ENCODE data around the gene VILL. TPM values are rescaled to one million over a fixed set of nuclear protein-coding genes. Genes with fewer than 3 reads are reported as not detected.

VILL gene
- total and polyA plus RNA-seq, 12 donors: 1.7 to 18.0 (median 7.3) TPM

DNA sequence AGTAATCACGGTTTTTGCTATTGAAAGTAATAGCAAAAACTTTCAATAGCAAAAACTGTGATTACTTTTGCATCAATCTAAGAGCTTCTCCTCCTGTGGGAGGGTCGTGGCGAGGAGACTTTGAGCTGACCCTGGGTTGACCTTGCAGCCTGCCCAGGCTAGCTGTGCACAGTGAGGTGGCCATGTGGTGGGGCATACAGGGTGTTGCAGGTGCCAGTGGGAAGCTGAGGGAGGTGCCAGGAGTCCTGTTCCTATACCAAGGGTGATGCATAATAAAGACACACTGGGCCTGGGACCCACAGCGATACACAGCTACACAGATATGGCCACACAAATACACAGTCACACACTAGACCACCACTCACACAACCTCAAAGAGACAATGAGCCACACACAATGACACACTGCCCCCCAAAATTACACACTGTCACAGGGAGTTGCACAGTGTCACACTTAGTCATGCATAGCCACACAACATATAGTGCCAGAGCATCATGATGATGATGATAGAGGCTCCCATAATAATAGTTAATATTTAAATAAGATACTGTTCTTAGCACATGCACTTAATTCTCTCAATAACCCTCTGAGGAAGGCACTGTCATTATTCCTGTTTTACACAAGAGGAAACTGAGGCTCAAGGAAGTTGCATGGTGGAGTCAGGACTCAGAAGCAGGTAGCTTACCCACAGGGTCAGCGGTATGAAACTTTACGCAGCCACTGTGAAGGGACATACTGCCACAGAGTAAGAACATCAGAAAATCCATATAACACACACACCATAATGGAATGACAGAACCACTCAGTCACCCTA is 32.5 kb downstream of the VILL start:
- H3K27ac ChIP-seq: peak overlapping the region in 2 of 5 donors; percentile 90 to 94
- peak overlapping the region in 1 of 4 donors; percentile 66 for H3K4me3 ChIP-seq
- peaks cover 5 to 28% of the 10 kb centered on the region in 2 donors for H3K4me1 ChIP-seq (replicated peaks in 1 of 2)
- intact Hi-C loops (cut with DNase I): no loop called here
- H3K36me3 ChIP-seq (replicated peaks in 1 of 2): peaks cover 0 to 10% of the 10 kb centered on the region in 2 donors
- H3K27me3 ChIP-seq: no peaks in the 10 kb centered on the region
- no peak for TF ChIP-seq POLR2A (IDR thresholded peaks at IDR 0.05)
- TF ChIP-seq, protein P1, sequence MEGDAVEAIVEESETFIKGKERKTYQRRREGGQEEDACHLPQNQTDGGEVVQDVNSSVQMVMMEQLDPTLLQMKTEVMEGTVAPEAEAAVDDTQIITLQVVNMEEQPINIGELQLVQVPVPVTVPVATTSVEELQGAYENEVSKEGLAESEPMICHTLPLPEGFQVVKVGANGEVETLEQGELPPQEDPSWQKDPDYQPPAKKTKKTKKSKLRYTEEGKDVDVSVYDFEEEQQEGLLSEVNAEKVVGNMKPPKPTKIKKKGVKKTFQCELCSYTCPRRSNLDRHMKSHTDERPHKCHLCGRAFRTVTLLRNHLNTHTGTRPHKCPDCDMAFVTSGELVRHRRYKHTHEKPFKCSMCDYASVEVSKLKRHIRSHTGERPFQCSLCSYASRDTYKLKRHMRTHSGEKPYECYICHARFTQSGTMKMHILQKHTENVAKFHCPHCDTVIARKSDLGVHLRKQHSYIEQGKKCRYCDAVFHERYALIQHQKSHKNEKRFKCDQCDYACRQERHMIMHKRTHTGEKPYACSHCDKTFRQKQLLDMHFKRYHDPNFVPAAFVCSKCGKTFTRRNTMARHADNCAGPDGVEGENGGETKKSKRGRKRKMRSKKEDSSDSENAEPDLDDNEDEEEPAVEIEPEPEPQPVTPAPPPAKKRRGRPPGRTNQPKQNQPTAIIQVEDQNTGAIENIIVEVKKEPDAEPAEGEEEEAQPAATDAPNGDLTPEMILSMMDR (IDR thresholded peaks at IDR 0.05): no peak
- no peaks in the 10 kb centered on the region for H3K9me3 ChIP-seq (replicated peaks in 1 of 3)
- DNase-seq: peak in 1 of 7 donors; percentile 19
- 79 to 91% (median 87%) methylated on average over 6 of the region's 6 CpGs for WGBS, 4 donors

DNA sequence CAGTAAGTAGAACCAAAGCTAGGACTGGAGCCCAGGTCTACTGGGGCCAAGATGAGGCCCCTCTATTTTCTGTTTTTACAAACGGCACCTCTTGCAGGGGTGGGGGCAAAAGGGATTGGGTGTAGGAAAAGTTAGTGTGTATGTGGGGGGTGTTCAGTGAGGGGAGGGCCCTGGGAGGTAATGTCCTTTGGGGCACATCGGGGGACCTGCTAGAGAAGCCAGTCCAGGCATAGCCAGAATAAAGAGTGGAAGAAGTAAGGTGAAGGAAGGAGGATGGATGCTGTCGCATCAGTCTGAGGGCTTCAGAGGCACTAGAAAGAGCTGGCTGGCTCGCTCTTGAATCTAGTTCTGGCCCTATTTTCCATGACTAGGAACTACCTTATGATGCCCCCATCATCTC is 36.3 kb downstream of the VILL start:
- TF ChIP-seq POLR2A (IDR thresholded peaks at IDR 0.05): no peak
- TF ChIP-seq, protein P1 (IDR thresholded peaks at IDR 0.05): no peak
- Histone ChIP-seq H3K36me3 (replicated peaks in 1 of 2) (no peaks in the 10 kb centered on the region), H3K4me1 (replicated peaks in 1 of 2) (peaks cover 23 to 53% of the 10 kb centered on the region in 2 donors), H3K9me3 (replicated peaks in 1 of 3) (no peaks in the 10 kb centered on the region), H3K27ac (no peak overlapping the region), H3K4me3 (no peak overlapping the region), H3K27me3 (no peaks in the 10 kb centered on the region)
- DNase-seq: no peak
- intact Hi-C loops (cut with DNase I): no loop called here
- WGBS, 4 donors: 74 to 82% (median 82%) methylated on average over 4 of the region's 4 CpGs

DNA sequence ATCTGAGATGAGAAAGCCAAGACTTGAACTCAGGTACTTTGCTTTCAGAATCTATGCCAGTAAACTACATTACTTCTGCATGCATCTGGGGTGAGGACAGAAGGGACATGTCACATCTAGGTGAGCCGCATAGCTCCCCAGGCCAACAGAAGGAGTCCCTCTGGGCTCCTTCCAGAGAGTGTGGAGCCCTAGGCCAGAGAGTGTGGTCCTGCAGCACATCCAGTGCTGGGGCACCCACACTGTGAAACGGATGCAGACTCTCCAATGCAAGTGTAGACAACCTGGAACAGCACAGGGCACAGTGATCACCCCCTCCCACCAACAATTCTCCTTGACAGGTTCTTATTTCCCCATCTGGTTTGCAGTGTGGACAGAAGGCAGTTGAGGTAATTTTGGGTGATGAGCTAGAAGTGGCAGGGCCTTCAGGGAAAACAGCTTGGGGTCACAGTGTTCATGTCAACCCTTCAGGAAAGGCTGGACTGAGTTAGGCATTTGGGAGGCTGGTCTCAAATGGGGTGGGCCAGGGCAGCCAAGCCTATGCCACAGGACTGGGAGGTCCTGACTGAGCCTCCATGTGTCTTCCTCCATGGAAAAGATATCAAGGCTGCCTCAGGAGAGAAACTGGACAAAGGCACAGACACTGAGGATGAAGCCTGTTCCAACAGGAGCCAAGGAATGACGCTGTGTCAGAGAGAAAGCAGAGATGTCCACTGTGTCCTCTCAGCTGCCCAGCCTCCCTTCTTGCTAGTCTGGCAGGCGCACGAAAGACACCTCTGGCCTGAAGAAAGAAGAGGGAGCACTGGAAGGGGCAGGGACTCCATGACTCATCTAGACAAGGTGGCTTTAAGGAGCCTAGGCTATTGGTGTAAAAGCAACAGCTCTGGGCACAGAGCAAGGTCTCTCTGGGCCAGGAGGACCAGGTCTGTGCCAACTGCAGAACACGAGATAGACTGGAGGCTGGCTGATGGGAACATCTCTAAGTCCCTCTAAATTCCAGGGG is 37.2 kb downstream of the VILL start:
- no peaks in the 10 kb centered on the region for H3K27me3 ChIP-seq
- H3K4me3 ChIP-seq: no peak overlapping the region
- no peaks in the 10 kb centered on the region for H3K36me3 ChIP-seq (replicated peaks in 1 of 2)
- H3K27ac ChIP-seq: peak overlapping the region in 2 of 5 donors; percentile 5 to 90
- DNase-seq: peak in 2 of 7 donors; percentile 14 to 51
- intact Hi-C loops (cut with DNase I): no loop called here
- TF ChIP-seq, protein P1 (IDR thresholded peaks at IDR 0.05): no peak
- WGBS, 4 donors: 81 to 96% (median 86%) methylated on average over 5 to 6 of the region's 6 CpGs
- H3K4me1 ChIP-seq (replicated peaks in 1 of 2): peaks cover 23 to 51% of the 10 kb centered on the region in 2 donors
- no peaks in the 10 kb centered on the region for H3K9me3 ChIP-seq (replicated peaks in 1 of 3)

Measured in adrenal gland (tissue), 12 donors.